CD8-positive, alpha-beta memory T cell (primary cell): ENCODE data around the gene PDXDC1. TPM values are rescaled to one million over a fixed set of nuclear protein-coding genes. Genes with fewer than 3 reads are reported as not detected.
"Not testable (repeated sequence)": the region's sequence is repeated elsewhere in the genome, so short reads cannot be mapped to it uniquely, and the experiment has no call there.

Experiments used
- CTCF ChIA-PET: fragments of 350-600 bp; sonication (Branson Sonifier 250); formaldehyde crosslinking; loops from one replicate; lab custom pipeline; 2021; ENCODE audit warnings: antibody characterized with exemption; lab: Charles Lee
- POLR2A ChIA-PET: fragments of 350-600 bp; sonication (Branson Sonifier 250); formaldehyde crosslinking; loops from one replicate; lab custom pipeline; 2021; ENCODE audit warnings: antibody characterized with exemption; lab: Charles Lee
- DNase-seq, 5 donors: peaks; one replicate each; pipeline versions ENCODE4 v3.0.0 to v3.0.0-alpha.2; 2020 to 2022; ENCODE audit warnings: mixed read lengths in 1 of 5
- H3K27ac ChIP-seq: one replicate; pipeline ENCODE4 v1.7.0; 2013; ENCODE audit warnings: low read depth, mild to moderate bottlenecking, low read length, moderate library complexity
- H3K27me3 ChIP-seq: 2 replicates; pipeline ENCODE4 v1.7.0; 2013; ENCODE audit warnings: low read length, mild to moderate bottlenecking; ENCODE audit not compliant: insufficient read depth, poor library complexity, severe bottlenecking
- H3K36me3 ChIP-seq: 2 replicates; pipeline ENCODE4 v1.7.0; 2013; ENCODE audit warnings: mild to moderate bottlenecking, low read length, moderate library complexity; ENCODE audit not compliant: insufficient read depth
- H3K4me1 ChIP-seq: 2 replicates; pipeline ENCODE4 v1.7.0; 2013; ENCODE audit warnings: mild to moderate bottlenecking, low read length, moderate library complexity; ENCODE audit not compliant: insufficient read depth
- H3K4me3 ChIP-seq: 2 replicates; pipeline ENCODE4 v1.7.0; 2013; ENCODE audit warnings: mild to moderate bottlenecking, low read length
- H3K9me3 ChIP-seq: 2 replicates; pipeline ENCODE4 v1.7.0; 2013; ENCODE audit warnings: mild to moderate bottlenecking, low read length
- H3K27ac Mint-ChIP-seq, 8 donors: one replicate each; pipeline ENCODE4 v1.8.0; 2020 to 2021; ENCODE audit warnings: mixed read lengths in 8 of 8, mild to moderate bottlenecking in 6 of 8, inconsistent platforms in 3 of 8, moderate library complexity in 3 of 8
- H3K27me3 Mint-ChIP-seq, 2 donors: one replicate each; pipeline ENCODE4 v1.8.0; 2020 to 2021; ENCODE audit warnings: mixed read lengths in 2 of 2, mild to moderate bottlenecking in 1 of 2, moderate library complexity in 1 of 2
- H3K36me3 Mint-ChIP-seq, 3 donors: one replicate each; pipeline ENCODE4 v1.8.0; 2020 to 2021; ENCODE audit warnings: mixed read lengths in 3 of 3, inconsistent platforms in 1 of 3, mild to moderate bottlenecking in 1 of 3
- H3K4me1 Mint-ChIP-seq, 3 donors: one replicate each; pipeline ENCODE4 v1.8.0; 2020 to 2021; ENCODE audit warnings: mixed read lengths in 3 of 3, inconsistent platforms in 1 of 3, mild to moderate bottlenecking in 1 of 3
- H3K4me3 Mint-ChIP-seq, 7 donors: one replicate each; pipeline ENCODE4 v1.8.0; 2020 to 2021; ENCODE audit warnings: mixed read lengths in 7 of 7, mild to moderate bottlenecking in 6 of 7, moderate library complexity in 4 of 7, inconsistent platforms in 2 of 7
- H3K9me3 Mint-ChIP-seq, 5 donors: one replicate each; pipeline ENCODE4 v1.8.0; 2020 to 2022; ENCODE audit warnings: mixed read lengths in 5 of 5, mild to moderate bottlenecking in 3 of 5, moderate library complexity in 2 of 5, inconsistent platforms in 1 of 5
- polyA plus RNA-seq: library from polyadenylated mRNA; unstranded; fragments of 300-500 nt; fragmentation: Illumina TruSeq; gene quantifications from one replicate; pipeline ENCODE4 v1.2.3, GENCODE V29; 2021
- total RNA-seq, 2 experiments: library from RNA; stranded (reverse); gene quantifications; one replicate each; pipeline ENCODE4 v1.2.3, GENCODE V29; 2021

The PDXDC1 gene
- total and polyA plus RNA-seq, 3 experiments from 2014 or later = 39.5 to 58.5 (median 55.5) TPM

- peak overlapping the region in 1 of 8 donors; percentile 50 for H3K27ac Mint-ChIP-seq
- H3K9me3 Mint-ChIP-seq, H3K4me1 ChIP-seq, H3K36me3 Mint-ChIP-seq, H3K4me1 Mint-ChIP-seq, POLR2A ChIA-PET, H3K4me3 ChIP-seq, H3K4me3 Mint-ChIP-seq, DNase-seq, H3K27ac ChIP-seq, H3K36me3 ChIP-seq, H3K9me3 ChIP-seq, CTCF ChIA-PET, H3K27me3 Mint-ChIP-seq, H3K27me3 ChIP-seq: not testable (repeated sequence)
Observed at GRCh38 chr16:15134752-15135482, 160.1 kb downstream of the PDXDC1 start.

DNA sequence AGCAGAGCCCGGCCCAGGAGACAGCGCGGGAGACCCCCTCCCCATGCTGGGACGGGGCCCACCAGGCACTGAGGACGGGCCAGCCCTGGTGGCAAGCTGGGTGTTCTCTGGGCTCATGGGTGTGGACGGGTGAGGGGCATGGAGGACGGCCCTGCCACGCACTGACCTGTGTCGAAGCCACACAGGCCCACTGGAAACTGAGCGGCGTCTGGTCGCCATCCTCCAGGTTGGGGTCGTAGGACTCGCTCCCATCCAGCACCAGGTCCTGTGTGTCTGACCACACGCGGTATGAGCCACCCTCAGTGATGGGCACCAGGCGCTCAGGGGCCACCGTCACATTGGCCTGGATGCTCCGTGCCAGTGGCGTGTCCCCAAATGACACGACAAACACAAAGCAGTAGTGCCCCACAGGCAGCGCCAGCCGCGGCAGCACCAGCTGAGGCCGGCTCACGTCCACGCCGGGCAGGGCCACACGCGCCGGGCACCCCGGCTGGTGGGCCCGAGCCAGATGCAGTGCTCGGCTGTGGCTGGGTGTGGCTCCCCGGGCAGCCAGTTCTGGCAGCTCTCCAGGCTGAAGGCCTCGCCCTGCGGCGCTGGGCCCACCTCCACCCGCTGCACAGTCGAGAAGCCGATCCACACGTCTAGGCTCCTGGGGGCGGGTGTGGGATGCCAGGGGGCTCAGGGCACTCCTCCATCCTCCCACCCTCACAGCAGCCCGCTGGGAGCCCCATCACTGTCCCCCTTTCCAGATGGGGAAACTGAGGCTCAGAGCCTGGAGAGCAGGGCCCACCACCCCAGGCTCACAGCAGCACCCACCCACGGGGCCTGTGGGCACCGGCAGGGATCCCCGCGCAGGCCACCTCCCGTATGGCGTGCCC lies 160.9 kb downstream of the PDXDC1 start:
- CTCF ChIA-PET, H3K4me1 Mint-ChIP-seq: not testable (repeated sequence)

DNA sequence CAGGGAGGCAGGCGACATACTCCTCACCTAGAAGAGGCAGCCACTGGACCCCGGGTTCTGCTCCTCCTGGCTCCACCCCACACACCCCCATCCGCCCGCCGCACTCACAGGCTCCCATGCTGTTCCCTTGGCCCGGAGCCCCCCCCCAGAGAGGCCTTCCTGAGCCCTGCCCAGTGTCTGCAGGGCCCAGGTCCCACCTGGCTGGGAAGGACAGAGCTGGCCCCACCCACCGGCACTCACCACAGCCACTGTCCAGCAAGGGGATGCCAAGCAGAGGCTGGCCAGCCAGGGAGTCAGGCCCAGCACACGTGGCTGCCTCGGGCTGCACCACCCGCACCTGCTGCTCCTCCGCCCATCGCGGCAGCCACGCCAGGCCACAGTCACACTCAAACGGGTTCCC lies 162.7 kb downstream of the PDXDC1 start:
- H3K4me3 Mint-ChIP-seq, H3K27me3 ChIP-seq, DNase-seq, H3K9me3 Mint-ChIP-seq, CTCF ChIA-PET, H3K4me1 Mint-ChIP-seq, H3K36me3 Mint-ChIP-seq, H3K4me3 ChIP-seq, H3K36me3 ChIP-seq, H3K9me3 ChIP-seq, H3K27me3 Mint-ChIP-seq, H3K27ac ChIP-seq, H3K4me1 ChIP-seq, H3K27ac Mint-ChIP-seq, POLR2A ChIA-PET: not testable (repeated sequence)

More for the DNA sequence above, 160.9 kb downstream of the PDXDC1 start:
- POLR2A ChIA-PET, H3K27ac Mint-ChIP-seq, H3K36me3 ChIP-seq, DNase-seq, H3K27ac ChIP-seq, H3K9me3 ChIP-seq, H3K36me3 Mint-ChIP-seq, H3K27me3 Mint-ChIP-seq, H3K4me1 ChIP-seq, H3K4me3 ChIP-seq, H3K27me3 ChIP-seq, H3K9me3 Mint-ChIP-seq, H3K4me3 Mint-ChIP-seq: not testable (repeated sequence)

- H3K27me3 ChIP-seq, H3K36me3 ChIP-seq, H3K4me3 ChIP-seq, H3K9me3 ChIP-seq, CTCF ChIA-PET, DNase-seq, POLR2A ChIA-PET, H3K27ac Mint-ChIP-seq, H3K4me1 Mint-ChIP-seq, H3K9me3 Mint-ChIP-seq, H3K4me1 ChIP-seq, H3K27me3 Mint-ChIP-seq, H3K36me3 Mint-ChIP-seq, H3K4me3 Mint-ChIP-seq, H3K27ac ChIP-seq: not testable (repeated sequence)
Observed at GRCh38 chr16:15140444-15141365, 165.9 kb downstream of the PDXDC1 start.

DNA sequence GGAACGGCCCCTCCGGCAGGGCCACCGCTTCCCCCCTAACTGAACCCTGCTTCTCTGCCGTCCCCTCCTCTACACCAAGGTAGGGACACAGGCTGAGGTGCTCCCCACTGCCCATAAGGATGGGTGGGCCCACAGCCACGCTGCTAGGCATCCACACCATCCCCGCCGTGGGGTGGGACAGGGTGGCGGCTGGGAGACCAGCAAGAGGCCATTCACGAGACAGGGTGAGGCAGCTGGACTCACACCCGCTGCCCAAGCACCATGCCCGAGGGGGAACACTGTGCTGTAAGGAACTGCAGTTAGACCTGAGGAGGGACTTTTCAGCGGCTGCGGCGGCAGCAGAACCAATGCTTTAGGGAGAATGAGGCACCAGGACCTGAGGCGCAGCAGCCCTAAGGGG lies 166.8 kb downstream of the PDXDC1 start:
- Mint-ChIP-seq H3K27ac (peak overlapping the region in 1 of 8 donors; percentile 50), H3K4me3 (no peak overlapping the region), H3K9me3 (no peaks in the 10 kb centered on the region), H3K36me3 (no peaks in the 10 kb centered on the region), H3K27me3 (no peaks in the 10 kb centered on the region), H3K4me1 (peaks cover 0 to 10% (median 0%) of the 10 kb centered on the region in 3 donors)
- H3K9me3 ChIP-seq = no peaks in the 10 kb centered on the region
- ChIA-PET POLR2A (no interaction called here), CTCF (no interaction called here)
- H3K27me3 ChIP-seq = no peaks in the 10 kb centered on the region
- H3K36me3 ChIP-seq = no peaks in the 10 kb centered on the region
- no peak overlapping the region for H3K4me3 ChIP-seq
- no peaks in the 10 kb centered on the region for H3K4me1 ChIP-seq
- DNase-seq = no peak
- no peak overlapping the region for H3K27ac ChIP-seq

GRCh38 chr16:15142107-15142890 lies 167.5 kb downstream of the PDXDC1 start:
- H3K4me1 ChIP-seq, H3K4me3 Mint-ChIP-seq, H3K4me3 ChIP-seq, H3K27me3 ChIP-seq, H3K36me3 Mint-ChIP-seq, DNase-seq, H3K9me3 Mint-ChIP-seq, H3K27me3 Mint-ChIP-seq, CTCF ChIA-PET, H3K36me3 ChIP-seq, H3K9me3 ChIP-seq, H3K27ac Mint-ChIP-seq, POLR2A ChIA-PET, H3K27ac ChIP-seq: not testable (repeated sequence)
- H3K4me1 Mint-ChIP-seq = peaks cover 0 to 13% (median 0%) of the 10 kb centered on the region in 3 donors

DNA sequence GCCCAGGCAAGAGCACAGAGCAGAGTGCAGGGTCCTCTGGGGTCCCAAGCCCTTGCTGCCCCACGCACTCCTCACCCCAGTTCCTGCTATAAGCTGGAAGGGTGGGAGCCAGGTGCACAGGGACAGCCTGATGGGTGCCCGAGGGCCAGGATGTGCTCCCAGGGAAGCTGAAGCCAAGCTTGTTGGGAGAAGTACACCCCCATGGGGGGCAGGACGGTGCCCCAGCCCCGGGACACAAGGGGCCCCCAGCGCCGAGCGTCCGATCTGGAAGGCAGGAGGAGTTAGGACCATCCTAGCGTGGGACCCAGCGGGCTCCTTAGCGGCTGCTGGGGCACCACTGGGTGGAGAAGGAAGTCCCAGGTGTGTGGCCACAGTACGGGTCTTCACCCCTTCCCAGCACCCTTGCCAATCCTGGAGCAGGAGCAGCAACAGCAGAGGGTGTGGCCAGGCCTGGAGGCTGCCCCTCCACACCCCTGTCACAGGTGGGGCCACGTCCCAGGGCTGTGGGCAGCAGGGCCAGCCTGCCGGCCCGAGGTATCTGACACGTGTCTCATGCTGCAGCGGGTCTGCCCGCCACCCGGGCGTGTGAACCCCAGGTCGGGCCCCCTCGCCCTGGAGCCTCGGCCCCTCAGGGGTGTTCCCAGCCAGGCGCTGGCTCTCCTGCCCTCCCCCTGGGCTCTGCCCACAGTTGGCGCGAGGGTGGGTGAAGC lies 168.2 kb downstream of the PDXDC1 start:
- H3K36me3 Mint-ChIP-seq, H3K4me1 ChIP-seq, H3K9me3 ChIP-seq, H3K36me3 ChIP-seq, H3K4me3 Mint-ChIP-seq, H3K27me3 Mint-ChIP-seq, CTCF ChIA-PET, H3K27me3 ChIP-seq, H3K4me3 ChIP-seq, H3K27ac Mint-ChIP-seq, H3K27ac ChIP-seq, H3K9me3 Mint-ChIP-seq, DNase-seq, POLR2A ChIA-PET: not testable (repeated sequence)
- peaks cover 0 to 14% (median 0%) of the 10 kb centered on the region in 3 donors for H3K4me1 Mint-ChIP-seq
